Medulla oblongata (tissue), 1 donor: ENCODE measurements around the gene AGBL2.
"Not testable (repeated sequence)": the region's sequence is repeated elsewhere in the genome, so short reads cannot be mapped to it uniquely, and the experiment has no call there.

Source experiments
- DNase-seq: peaks from one replicate; pipeline ENCODE4 v3.0.0-alpha.2; 2015; ENCODE audit errors: extremely low spot score

Gene AGBL2

GRCh38 chr11:47688991-47689390 lies 26.2 kb downstream of the AGBL2 start:
- DNase-seq = no peak

- no peak for DNase-seq
Measured at GRCh38 chr11:47688111-47688510, 27.1 kb downstream of the AGBL2 start.

GRCh38 chr11:47686704-47687103 lies 28.5 kb downstream of the AGBL2 start:
- not testable (repeated sequence) for DNase-seq

GRCh38 chr11:47686151-47686550 lies 29.0 kb downstream of the AGBL2 start:
- no peak for DNase-seq

- DNase-seq = no peak
Measured at GRCh38 chr11:47675851-47676250, 39.3 kb downstream of the AGBL2 start.

- DNase-seq = no peak
Measured at GRCh38 chr11:47672283-47672730, 42.9 kb downstream of the AGBL2 start.

- no peak for DNase-seq
Measured at GRCh38 chr11:47669856-47670255, 45.3 kb downstream of the AGBL2 start.

- DNase-seq = no peak
Measured at GRCh38 chr11:47668665-47669064, 46.5 kb downstream of the AGBL2 start.

GRCh38 chr11:47667555-47667954 lies 47.6 kb downstream of the AGBL2 start:
- DNase-seq = no peak

DNA sequence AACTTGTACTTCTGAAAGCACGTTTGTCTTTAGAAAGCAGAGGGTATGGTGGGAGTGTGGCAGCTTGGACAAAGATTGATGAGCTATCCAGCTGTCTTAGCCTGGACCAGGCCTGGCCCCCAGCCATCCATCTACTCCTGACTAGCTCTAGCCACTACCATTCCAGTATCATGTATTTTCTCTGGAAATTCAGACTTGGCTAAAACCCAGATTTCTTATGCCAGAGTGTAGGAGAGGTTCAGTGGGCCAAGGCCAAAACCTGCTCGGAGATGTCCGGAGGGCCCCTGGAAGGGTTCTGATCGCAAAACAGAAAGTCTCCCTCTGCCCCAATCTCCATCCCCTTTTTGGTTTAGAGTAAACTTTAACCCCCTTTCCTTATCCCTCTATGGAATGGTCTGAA lies 48.0 kb downstream of the AGBL2 start:
- no peak for DNase-seq

DNA sequence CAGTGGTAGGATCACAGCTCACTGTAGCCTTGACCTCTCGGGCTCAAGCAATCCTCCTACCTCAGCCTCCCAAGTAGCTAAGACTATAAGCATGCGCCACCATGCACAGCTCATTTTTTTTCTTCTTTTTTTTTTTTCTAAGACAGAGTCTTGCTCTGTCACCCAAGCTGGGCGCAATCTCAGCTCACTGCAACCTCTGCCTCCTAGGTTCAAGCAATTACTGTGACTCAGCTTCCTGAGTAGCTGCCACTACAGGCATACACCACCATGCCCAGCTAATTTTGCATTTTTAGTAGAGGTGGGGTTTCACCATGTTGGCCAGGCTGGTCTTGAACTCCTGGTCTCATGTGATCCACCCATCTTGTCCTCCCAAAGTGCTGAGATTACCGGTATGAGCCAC lies 50.2 kb downstream of the AGBL2 start:
- not testable (repeated sequence) for DNase-seq

GRCh38 chr11:47661245-47661644 lies 53.9 kb downstream of the AGBL2 start:
- no peak for DNase-seq

DNA sequence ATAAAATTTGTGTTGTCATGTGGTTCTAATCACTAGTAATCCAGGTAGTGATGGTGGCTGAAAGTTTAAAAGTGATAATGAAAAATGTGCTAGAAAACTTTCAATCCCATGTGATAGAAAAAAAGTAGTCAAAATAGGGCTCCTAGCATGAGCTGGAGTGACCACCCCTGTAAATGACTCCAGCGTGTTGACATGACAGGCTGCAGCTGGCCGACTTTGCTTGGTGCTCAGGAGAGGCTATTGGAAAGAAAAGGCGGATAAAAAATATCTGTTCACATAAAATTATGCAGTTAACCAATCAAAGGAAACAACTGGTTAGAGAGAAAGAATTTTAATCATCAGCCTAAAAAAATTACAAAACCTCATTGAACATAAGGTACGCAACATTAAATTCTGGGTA lies 55.9 kb downstream of the AGBL2 start:
- no peak for DNase-seq

GRCh38 chr11:47656260-47656885 lies 58.8 kb downstream of the AGBL2 start:
- DNase-seq = no peak

DNA sequence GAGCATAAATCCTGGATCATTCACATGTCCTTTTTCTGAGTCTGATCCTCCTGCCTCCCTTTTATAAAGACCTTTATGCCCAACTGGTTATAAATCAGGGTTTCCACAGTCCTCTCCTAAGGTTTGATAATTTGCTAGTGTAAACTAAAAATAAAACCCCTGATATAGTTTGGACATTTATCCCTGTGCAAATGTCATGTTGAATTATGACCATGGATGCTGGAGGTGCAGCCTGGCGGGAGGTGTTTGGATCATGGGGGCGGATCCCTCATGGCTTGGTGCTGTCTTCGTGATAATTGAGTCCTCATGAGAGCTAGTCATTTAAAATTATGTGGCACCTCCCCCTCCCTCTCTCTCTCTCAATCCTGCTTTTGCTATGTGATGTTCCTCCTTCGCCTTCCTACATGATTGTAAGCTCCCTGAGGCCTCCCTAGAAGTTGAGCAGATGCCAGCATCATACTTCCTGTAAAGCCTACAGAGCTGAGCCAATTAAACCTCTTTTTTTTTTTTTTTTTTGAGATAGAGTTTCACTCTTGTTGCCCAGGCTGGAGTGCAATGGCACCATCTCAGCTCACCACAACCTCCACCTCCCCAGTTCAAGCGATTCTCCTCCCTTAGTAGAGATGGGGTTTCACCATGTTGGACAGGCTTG lies 63.2 kb downstream of the AGBL2 start:
- no peak for DNase-seq

GRCh38 chr11:47649276-47649675 lies 65.9 kb downstream of the AGBL2 start:
- no peak for DNase-seq

GRCh38 chr11:47646019-47646418 lies 69.2 kb downstream of the AGBL2 start:
- no peak for DNase-seq

DNA sequence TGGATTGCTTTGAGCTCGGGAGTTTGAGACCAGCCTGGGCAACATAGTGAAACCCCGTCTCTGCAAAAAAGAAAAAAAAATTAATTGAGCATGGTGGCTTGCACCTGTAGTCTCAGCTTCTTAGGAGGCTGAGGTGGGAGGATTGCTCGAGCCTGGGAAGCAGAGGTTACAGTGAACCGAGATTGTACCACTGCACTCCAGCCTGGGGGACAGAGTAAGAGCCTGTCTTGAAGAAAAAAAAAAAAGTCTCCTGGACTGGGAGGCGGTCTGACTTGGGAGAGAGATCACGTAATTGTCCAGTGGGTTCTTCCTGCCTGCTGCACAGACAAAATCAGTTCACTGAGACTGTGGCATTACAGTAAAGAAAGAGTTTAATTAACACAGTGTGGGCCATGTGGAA lies 69.7 kb downstream of the AGBL2 start:
- DNase-seq = no peak

GRCh38 chr11:47642099-47642855 lies 72.9 kb downstream of the AGBL2 start, which contains the start of gene MTCH2:
Gene MTCH2 (minus strand): TSS chr11:47642559. CDS start chr11:47642465, 94 bp downstream.
- peak; percentile 99 for DNase-seq

GRCh38 chr11:47641600-47642098 lies 73.5 kb downstream of the AGBL2 start:
- DNase-seq = peak; percentile 78

- DNase-seq = peak; percentile 30
Measured at GRCh38 chr11:47640506-47640905, 74.7 kb downstream of the AGBL2 start.

DNA sequence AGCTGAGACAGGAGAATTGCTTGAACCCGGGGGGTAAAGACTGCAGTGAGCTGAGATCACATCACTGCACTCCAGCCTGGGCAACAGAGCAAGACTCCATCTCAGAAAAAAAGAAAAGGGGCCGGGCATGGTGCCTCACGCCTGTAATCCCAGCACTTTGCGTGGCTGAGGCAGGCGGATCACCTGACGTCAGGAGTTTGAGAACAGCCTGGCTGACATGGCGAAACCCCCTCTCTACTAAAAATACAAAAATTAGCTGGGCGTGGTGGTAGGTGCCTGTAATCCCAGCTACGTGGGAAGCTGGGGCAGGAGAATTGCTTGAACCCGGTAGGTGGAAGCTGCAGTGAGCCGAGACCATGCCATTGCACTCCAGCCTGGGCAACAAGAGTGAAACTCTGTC lies 78.8 kb downstream of the AGBL2 start:
- not testable (repeated sequence) for DNase-seq

GRCh38 chr11:47631473-47631872 lies 83.7 kb downstream of the AGBL2 start:
- DNase-seq = no peak
